Ovary (tissue), 9 donors: ENCODE measurements around the gene RGS12. TPM values are rescaled to one million over a fixed set of nuclear protein-coding genes. Genes with fewer than 3 reads are reported as not detected.

ENCODE experiments used
- DNase-seq, 5 donors: peaks; one replicate each; pipeline ENCODE4 v3.0.0-alpha.2; 2019 to 2020
- H3K27ac ChIP-seq, 2 donors: fragments of 200-600 bp; one replicate each; pipeline versions ENCODE4 v1.5.1 to v1.8.0; 2019 to 2022
- H3K27me3 ChIP-seq: fragments of 200-600 bp; one replicate; pipeline ENCODE4 v1.8.0; 2022
- H3K36me3 ChIP-seq: fragments of 200-600 bp; sonication (generic); one replicate; pipeline ENCODE4 v1.5.1; 2019
- H3K4me1 ChIP-seq: one replicate; pipeline ENCODE4 v1.8.1; 2013; ENCODE audit warnings: mild to moderate bottlenecking, moderate library complexity; ENCODE audit not compliant: insufficient read depth
- H3K4me3 ChIP-seq: fragments of 200-600 bp; sonication (generic); one replicate; pipeline ENCODE4 v1.5.1; 2017
- H3K9me3 ChIP-seq, 2 donors: fragments of 200-600 bp in 1 of 2; sonication (generic) in 1 of 2; one replicate each; pipeline versions ENCODE4 v1.5.1 to v1.8.1; 2013 to 2019; ENCODE audit warnings: mild to moderate bottlenecking in 1 of 2, moderate library complexity in 1 of 2
- EP300 ChIP-seq: sonication (generic); formaldehyde crosslinking; IDR thresholded peaks from one replicate; pipeline ENCODE4 v1.6.1; 2017; ENCODE audit warnings: antibody characterized with exemption
- POLR2A ChIP-seq: fragments of 450-650 bp; IDR thresholded peaks from one replicate; pipeline ENCODE4 v1.6.1; 2017; ENCODE audit warnings: antibody characterized with exemption, mild to moderate bottlenecking, moderate library complexity
- WGBS, 3 donors: extraction: QIAGEN DNeasy Blood & Tissue Kit in 1 of 3; methylation state at CpG; one replicate each; pipeline versions ENCODE4 v1.1.5 to v1.1.7; 2013 to 2017; 5-methylcytosine and 5-hydroxymethylcytosine counted together
- intact Hi-C, 4 donors: fragments of 100-400 bp; cut with DNase I; formaldehyde crosslinking; loops; one replicate each; pipeline versions ENCODE4 v1.11.0 to v1.15.1; 2022 to 2023
- polyA plus RNA-seq, 2 donors: library from polyadenylated mRNA; stranded (reverse); fragments of 200-250 nt in 1 of 2; fragments of 350-450 nt in 1 of 2; fragmentation: Illumina TruSeq in 1 of 2; extraction: RNeasy Lipid Tissue Mini Kit (QIAGEN cat#74804) in 1 of 2; gene quantifications; one replicate each; pipeline ENCODE4 v1.2.3, GENCODE V29; 2013 to 2014
- total RNA-seq, 7 donors: library from RNA; depleted of rRNA in 2 of 7; stranded (reverse); fragments of >200 nt in 2 of 7; fragmentation: NEBNext Ultra II Directional in 3 of 7; extraction: Animal tissue kit (Norgen Biotek cat#: 25700) in 3 of 7; gene quantifications; one replicate each; pipeline versions ENCODE4 v1.1.0 to v1.2.4, GENCODE V29; 2016 to 2023
- TF ChIP-seq, protein P1 (sequence below), 3 donors: fragments of 450-650 bp in 2 of 3; fragments of 200-600 bp in 1 of 3; IDR thresholded peaks; one replicate each; pipeline versions ENCODE4 v1.5.1 to v1.8.0; 2016 to 2022; ENCODE audit warnings: antibody characterized with exemption in 3 of 3, mild to moderate bottlenecking in 1 of 3
- donor health status: DM: no; HTN: no; CAD: no; lungs with moderate emphysema.
- donor health status: DM: no; HTN: no; CAD: no.
- donor health status: Bipolar disorder and iron deficiency.
- donor health status: DM: yes; HTN: yes; CAD: no.
- donor health status: DM: no; HTN: no; CAD: no.
- donor health status: DM: yes; HTN: yes; CAD: no.

The RGS12 gene
- total and polyA plus RNA-seq, 9 donors = 11.4 to 50.7 (median 30.9) TPM

DNA sequence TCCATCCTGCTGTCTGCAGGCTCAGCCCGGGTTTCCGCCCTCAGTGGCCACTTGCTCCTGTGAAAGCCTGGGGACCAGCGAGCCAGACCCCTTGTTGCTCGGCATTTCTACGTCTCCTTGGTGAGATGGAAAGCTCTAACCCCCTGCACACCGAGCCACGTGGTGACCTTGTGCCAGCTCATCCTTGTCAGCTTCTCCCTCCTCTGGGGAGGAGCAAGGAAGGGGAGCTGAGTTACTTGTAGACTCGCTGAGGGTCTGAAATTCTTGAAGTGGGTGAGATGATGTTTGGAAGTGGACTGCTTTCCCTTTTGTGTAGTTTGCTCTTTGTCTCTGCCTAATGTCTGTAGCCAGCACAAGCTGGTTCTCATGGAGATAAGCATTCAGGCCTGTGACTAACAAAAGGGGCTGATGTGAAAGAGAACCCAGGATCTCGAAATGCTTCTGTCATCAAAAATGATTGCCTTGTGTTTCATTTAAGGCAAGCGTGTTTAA is 29.3 kb downstream of the RGS12 start:
- H3K4me1 ChIP-seq = peaks cover 14% of the 10 kb centered on the region
- peak overlapping the region; percentile 41 to 71 for H3K27ac ChIP-seq
- H3K36me3 ChIP-seq = no peaks in the 10 kb centered on the region
- 57 to 81% (median 59%) methylated on average over 10 of the region's 10 CpGs for WGBS, 3 donors
- H3K9me3 ChIP-seq = no peaks in the 10 kb centered on the region
- no peak overlapping the region for H3K4me3 ChIP-seq
- no peaks in the 10 kb centered on the region for H3K27me3 ChIP-seq
- intact Hi-C loops = no loop called here
- TF ChIP-seq EP300 (no peak), POLR2A (no peak)
- TF ChIP-seq, protein P1, sequence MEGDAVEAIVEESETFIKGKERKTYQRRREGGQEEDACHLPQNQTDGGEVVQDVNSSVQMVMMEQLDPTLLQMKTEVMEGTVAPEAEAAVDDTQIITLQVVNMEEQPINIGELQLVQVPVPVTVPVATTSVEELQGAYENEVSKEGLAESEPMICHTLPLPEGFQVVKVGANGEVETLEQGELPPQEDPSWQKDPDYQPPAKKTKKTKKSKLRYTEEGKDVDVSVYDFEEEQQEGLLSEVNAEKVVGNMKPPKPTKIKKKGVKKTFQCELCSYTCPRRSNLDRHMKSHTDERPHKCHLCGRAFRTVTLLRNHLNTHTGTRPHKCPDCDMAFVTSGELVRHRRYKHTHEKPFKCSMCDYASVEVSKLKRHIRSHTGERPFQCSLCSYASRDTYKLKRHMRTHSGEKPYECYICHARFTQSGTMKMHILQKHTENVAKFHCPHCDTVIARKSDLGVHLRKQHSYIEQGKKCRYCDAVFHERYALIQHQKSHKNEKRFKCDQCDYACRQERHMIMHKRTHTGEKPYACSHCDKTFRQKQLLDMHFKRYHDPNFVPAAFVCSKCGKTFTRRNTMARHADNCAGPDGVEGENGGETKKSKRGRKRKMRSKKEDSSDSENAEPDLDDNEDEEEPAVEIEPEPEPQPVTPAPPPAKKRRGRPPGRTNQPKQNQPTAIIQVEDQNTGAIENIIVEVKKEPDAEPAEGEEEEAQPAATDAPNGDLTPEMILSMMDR (IDR thresholded peaks at IDR 0.05) = no peak
- peak in 1 of 5 donors; percentile 36 for DNase-seq

DNA sequence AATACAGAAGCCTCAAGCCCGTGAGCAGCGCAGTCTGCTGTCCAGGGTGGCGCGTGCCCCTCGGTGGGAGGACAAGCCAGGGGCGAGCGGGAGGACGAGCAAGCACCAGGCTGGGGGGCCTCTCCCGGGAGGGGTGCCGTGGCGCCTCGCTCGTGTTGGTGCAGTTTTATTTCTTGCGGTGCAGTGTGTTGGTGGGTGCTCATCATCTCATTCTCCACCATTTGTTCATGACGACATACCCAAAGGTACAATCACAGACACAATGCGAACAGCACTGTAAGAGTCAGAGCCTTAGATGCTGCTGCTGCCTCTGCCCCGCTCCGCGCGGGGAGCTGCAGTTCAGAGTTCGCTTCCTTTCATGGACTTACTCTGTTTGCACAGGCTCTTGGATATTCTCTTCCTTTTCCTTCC is 30.3 kb downstream of the RGS12 start:
- no peaks in the 10 kb centered on the region for H3K36me3 ChIP-seq
- no peaks in the 10 kb centered on the region for H3K9me3 ChIP-seq
- H3K27me3 ChIP-seq = no peaks in the 10 kb centered on the region
- DNase-seq = peak in 2 of 5 donors; percentile 3 to 29
- intact Hi-C loops = no loop called here
- 93 to 94% (median 94%) methylated on average over 21 of the region's 21 CpGs for WGBS, 3 donors
- no peak overlapping the region for H3K27ac ChIP-seq
- TF ChIP-seq POLR2A = no peak
- TF ChIP-seq, protein P1 (IDR thresholded peaks at IDR 0.05) = no peak
- TF ChIP-seq EP300 = no peak
- peaks cover 14% of the 10 kb centered on the region for H3K4me1 ChIP-seq
- no peak overlapping the region for H3K4me3 ChIP-seq

DNA sequence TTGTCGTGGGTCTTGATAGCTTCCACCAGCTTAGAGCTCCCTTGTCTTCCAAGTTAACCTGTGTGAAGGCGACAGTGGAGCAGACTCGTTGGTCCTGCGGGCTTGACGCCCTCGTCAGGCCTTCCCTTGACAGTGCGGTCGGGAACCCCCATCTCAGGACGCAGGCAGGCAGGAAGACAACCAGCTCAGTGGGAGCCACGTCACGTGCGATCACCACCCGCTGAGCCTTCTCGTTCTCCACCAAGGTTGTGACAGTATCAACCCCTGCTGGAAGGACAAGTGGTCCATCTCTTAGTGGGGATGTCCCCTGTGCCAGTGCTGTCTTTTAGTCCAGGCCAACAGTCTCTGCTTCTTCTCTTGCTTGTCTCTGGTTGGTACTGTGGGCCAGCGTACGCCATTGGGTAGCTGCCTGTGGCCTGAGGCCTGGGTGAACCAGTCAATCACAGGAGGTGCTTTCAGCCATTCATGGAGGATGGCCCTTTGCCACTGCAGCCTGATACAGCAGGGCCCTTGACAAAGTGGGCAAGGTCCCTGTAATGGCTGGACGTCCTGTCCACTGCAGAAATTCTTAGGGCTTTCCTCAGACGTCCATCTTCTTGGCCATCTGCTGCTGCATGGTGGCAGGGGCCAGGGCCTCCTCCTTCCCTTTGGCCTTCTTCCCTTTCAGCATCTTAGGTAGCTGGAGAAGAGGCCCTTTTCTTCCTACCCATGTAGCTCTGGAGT is 31.4 kb downstream of the RGS12 start:
- Histone ChIP-seq H3K36me3 (no peaks in the 10 kb centered on the region), H3K4me3 (no peak overlapping the region), H3K9me3 (no peaks in the 10 kb centered on the region), H3K27ac (no peak overlapping the region), H3K27me3 (no peaks in the 10 kb centered on the region), H3K4me1 (peaks cover 14% of the 10 kb centered on the region)
- DNase-seq = peak in 2 of 5 donors; percentile 13 to 19
- WGBS, 3 donors = 91 to 92% (median 92%) methylated on average over 18 of the region's 18 CpGs
- intact Hi-C loops = no loop called here
- TF ChIP-seq EP300 = no peak
- TF ChIP-seq POLR2A = no peak
- TF ChIP-seq, protein P1 (IDR thresholded peaks at IDR 0.05) = no peak

DNA sequence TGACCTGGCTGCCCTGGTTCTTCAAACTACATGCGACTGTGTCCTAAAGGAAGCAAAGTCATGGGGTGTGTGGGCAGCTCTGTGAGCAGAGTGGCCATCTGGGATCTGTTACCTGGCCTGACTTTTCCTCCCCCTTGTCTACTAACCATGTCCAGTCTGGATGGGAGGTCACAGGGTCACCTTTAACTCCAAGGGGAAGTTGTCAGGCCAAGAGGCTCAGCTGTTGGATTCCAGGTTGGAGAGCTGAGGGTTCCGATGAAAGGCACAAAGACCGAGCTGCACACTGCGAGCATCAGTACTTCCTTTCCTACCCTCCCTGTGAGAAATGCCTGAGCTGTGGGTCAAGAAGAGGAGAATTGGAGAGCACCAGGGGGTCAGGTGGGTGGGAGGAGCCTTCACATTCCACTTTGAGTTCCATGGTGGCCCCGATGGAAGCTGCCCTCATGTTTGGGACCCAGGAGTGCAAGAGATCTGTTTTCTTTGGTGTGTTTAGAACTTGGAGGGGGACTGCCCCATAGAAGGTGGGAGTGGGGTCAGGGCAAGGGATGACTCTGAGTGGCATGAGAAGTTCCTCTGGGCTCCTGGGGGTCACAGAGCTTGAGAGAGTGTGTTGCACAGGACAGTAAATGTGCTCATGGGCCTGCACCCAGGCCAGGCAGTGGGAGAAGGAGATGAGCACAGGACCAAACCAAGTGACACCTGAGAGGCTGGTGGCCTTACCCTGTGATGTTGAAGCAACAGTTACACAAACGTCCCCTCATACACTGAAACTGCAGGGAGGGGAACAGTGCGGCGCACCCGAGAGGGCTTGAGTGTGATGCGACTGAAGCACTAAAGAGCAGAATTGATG is 36.2 kb downstream of the RGS12 start:
- Histone ChIP-seq H3K36me3 (no peaks in the 10 kb centered on the region), H3K9me3 (no peaks in the 10 kb centered on the region), H3K4me3 (no peak overlapping the region), H3K27me3 (no peaks in the 10 kb centered on the region), H3K27ac (no peak overlapping the region), H3K4me1 (no peaks in the 10 kb centered on the region)
- intact Hi-C loops = no loop called here
- 91 to 93% (median 93%) methylated on average over 10 of the region's 10 CpGs for WGBS, 3 donors
- no peak for DNase-seq
- TF ChIP-seq, protein P1 (IDR thresholded peaks at IDR 0.05) = no peak
- TF ChIP-seq POLR2A (no peak), EP300 (no peak)
